HFFc6 (cell line): ENCODE measurements around the gene FBLN2. TPM values are rescaled to one million over a fixed set of nuclear protein-coding genes. Genes with fewer than 3 reads are reported as not detected.

Experiments
- DNase-seq: peaks from one replicate; pipeline ENCODE4 v3.0.0-alpha.2; 2018
- H3K27ac Mint-ChIP-seq: 2 replicates; pipeline ENCODE4 v1.8.0; 2020; ENCODE audit warnings: mild to moderate bottlenecking, mixed read lengths
- H3K27me3 Mint-ChIP-seq: 2 replicates; pipeline ENCODE4 v1.8.0; 2021; ENCODE audit warnings: mild to moderate bottlenecking, moderate library complexity, mixed read lengths; ENCODE audit not compliant: insufficient read depth
- H3K36me3 Mint-ChIP-seq: 2 replicates; pipeline ENCODE4 v1.8.0; 2021; ENCODE audit warnings: low read depth, mixed read lengths
- H3K4me1 Mint-ChIP-seq: 2 replicates; pipeline ENCODE4 v1.8.0; 2020; ENCODE audit warnings: low read depth, mixed read lengths
- H3K4me3 Mint-ChIP-seq: 2 replicates; pipeline ENCODE4 v1.8.0; 2020; ENCODE audit warnings: mild to moderate bottlenecking, moderate library complexity, mixed read lengths
- H3K9me3 Mint-ChIP-seq: 2 replicates; pipeline ENCODE4 v1.8.0; 2020; ENCODE audit warnings: mild to moderate bottlenecking, mixed read lengths
- CTCF ChIP-seq: fragments of 200-600 bp; sonication (generic); IDR thresholded peaks from 2 replicates; pipeline ENCODE4 v1.5.0; 2021; ENCODE audit warnings: antibody characterized with exemption, mild to moderate bottlenecking
- total RNA-seq, 6 experiments: library from RNA; stranded (reverse); fragmentation: NEBNext Ultra II Directional; extraction: Animal tissue kit (Norgen Biotek cat#: 25700); gene quantifications; 2 replicates in 1 of 6; 3 replicates in 5 of 6; pipeline ENCODE4 v1.2.3, GENCODE V29; 2021

The FBLN2 gene
- total RNA-seq, 6 experiments from 2014 or later = 55.7 to 84.5 (median 69.4) TPM

DNA sequence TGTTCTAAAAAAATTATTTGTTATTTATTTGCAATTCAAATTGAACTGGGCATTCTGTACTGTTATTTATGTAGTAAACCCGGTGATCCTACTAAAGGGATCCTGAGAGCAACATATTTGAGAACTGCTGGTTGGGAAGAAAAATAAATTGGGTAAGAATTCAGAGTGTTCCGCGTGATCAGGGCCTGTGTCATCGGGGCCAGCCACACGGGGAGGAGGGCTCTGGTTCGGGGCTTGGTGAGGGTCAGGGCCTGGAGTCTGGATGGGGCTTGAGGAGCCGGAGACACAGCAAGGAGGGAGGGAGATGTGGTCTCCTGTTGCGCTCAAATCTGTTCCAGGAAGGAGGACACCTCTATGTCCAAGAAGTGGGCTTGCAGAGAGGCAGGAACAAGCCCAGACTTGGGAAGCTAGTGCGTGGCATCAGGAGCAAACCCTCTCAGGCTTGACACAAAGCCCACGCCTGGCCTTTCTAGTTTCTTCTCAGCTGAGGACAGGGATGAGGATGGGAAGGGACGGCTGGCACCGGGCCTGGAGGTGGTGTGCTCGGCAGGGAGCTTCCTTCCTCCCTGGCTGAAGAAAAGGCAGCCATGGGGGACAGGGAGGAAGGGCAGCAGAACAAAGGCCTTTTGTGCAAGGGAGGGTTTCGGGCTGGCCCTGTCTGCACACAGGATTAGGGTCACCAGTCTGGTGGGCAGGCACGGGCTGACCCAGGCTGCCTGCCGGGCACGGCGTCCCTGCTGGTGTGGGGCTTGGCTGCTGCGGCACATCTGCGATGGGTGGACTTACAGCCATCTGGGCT lies 22.9 kb upstream of the FBLN2 start:
- TF ChIP-seq CTCF = no peak
- no peak for DNase-seq
- peaks cover 14% of the 10 kb centered on the region for H3K4me1 Mint-ChIP-seq
- H3K36me3 Mint-ChIP-seq = no peaks in the 10 kb centered on the region; the same call in 1 of the 2 replicates
- H3K4me3 Mint-ChIP-seq = no peak overlapping the region
- H3K27ac Mint-ChIP-seq = peak overlapping the region; percentile 85
- H3K27me3 Mint-ChIP-seq = peaks cover 3% of the 10 kb centered on the region; the same call in 1 of the 2 replicates
- H3K9me3 Mint-ChIP-seq = no peaks in the 10 kb centered on the region

GRCh38 chr3:13526626-13526949 lies 22.3 kb upstream of the FBLN2 start:
- Mint-ChIP-seq H3K9me3 (no peaks in the 10 kb centered on the region), H3K27ac (no peak overlapping the region), H3K4me1 (peaks cover 14% of the 10 kb centered on the region), H3K4me3 (no peak overlapping the region), H3K36me3 (no peaks in the 10 kb centered on the region; the same call in 1 of the 2 replicates), H3K27me3 (peaks cover 3% of the 10 kb centered on the region; the same call in 1 of the 2 replicates)
- DNase-seq = no peak
- no peak for TF ChIP-seq CTCF

GRCh38 chr3:13528217-13528867 lies 20.6 kb upstream of the FBLN2 start:
- H3K4me1 Mint-ChIP-seq = peaks cover 17% of the 10 kb centered on the region
- H3K4me3 Mint-ChIP-seq = no peak overlapping the region
- DNase-seq = no peak
- peaks cover 1% of the 10 kb centered on the region; the same call in 1 of the 2 replicates for H3K27me3 Mint-ChIP-seq
- peak; percentile 60 for TF ChIP-seq CTCF
- H3K9me3 Mint-ChIP-seq = no peaks in the 10 kb centered on the region
- H3K27ac Mint-ChIP-seq = no peak overlapping the region
- no peaks in the 10 kb centered on the region for H3K36me3 Mint-ChIP-seq

DNA sequence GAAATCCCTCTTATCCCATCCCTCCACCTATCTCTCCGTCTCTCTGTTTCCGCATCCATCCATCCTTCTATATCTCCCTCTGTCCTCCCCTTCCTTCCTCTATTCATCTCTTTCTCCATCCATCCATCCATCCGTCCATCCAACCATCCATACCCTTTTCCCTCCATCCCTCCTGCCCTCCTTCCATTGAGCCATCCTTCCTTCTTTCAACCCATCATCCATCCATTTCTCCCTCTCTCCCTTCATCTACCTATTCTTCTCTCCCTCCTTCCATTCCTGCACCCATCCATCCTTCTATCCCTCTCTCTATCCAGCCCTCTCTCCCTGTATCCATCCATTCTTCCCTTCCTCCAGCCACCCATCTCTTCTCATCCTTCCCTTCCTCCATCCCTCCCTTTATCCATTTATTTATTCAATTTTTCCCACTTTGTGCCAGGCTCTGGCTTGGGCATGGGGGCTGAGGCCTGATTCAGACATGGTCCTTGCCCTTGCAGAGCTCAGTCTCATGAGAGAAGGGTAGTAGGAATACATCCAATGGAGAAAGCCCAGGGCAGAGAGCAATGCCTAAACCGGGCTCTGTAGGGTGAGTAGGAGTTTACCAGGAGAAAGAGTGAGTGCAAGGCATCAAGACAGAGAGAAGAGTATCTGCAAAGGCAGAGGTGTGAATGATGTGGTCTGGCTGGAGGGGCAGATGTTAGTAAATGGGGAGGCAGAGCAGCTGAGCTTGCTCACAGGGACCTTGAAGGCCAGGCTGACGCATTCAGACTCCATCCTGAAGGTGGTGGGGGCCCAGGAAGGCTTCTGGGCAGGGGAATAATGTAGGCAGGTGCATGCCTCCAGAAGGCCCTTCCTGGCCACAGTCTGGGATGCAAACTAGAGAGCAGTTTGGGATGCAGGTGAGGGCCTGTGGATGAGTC lies 19.5 kb upstream of the FBLN2 start:
- Mint-ChIP-seq H3K27ac (no peak overlapping the region), H3K27me3 (peaks cover 1% of the 10 kb centered on the region; the same call in 1 of the 2 replicates), H3K4me3 (no peak overlapping the region), H3K4me1 (peaks cover 24% of the 10 kb centered on the region), H3K36me3 (no peaks in the 10 kb centered on the region), H3K9me3 (no peaks in the 10 kb centered on the region)
- no peak for TF ChIP-seq CTCF
- DNase-seq = no peak

GRCh38 chr3:13530241-13531009 lies 18.5 kb upstream of the FBLN2 start:
- Mint-ChIP-seq H3K27ac (no peak overlapping the region), H3K27me3 (peaks cover 1% of the 10 kb centered on the region; the same call in 1 of the 2 replicates), H3K36me3 (no peaks in the 10 kb centered on the region), H3K9me3 (no peaks in the 10 kb centered on the region), H3K4me1 (peaks cover 17% of the 10 kb centered on the region), H3K4me3 (no peak overlapping the region)
- DNase-seq = no peak
- TF ChIP-seq CTCF = no peak
